CD4-positive, alpha-beta T cell treated with Interferon alpha-2 for 1 hour (primary cell): ENCODE results near the gene GLOD5.

Experiments used
- DNase-seq, 2 donors: peaks; one replicate each; pipeline ENCODE4 v3.0.0-alpha.2; 2020 to 2022

Gene GLOD5

GRCh38 chrX:48769230-48769629 lies 7.7 kb downstream of the GLOD5 start:
- no peak for DNase-seq

GRCh38 chrX:48770296-48770695 lies 8.7 kb downstream of the GLOD5 start:
- no peak for DNase-seq

- DNase-seq: no peak
Measured at GRCh38 chrX:48772602-48773001, 11.1 kb downstream of the GLOD5 start.

GRCh38 chrX:48776818-48777439 lies 15.4 kb downstream of the GLOD5 start:
- no peak for DNase-seq

GRCh38 chrX:48779399-48779798 lies 17.9 kb downstream of the GLOD5 start:
- no peak for DNase-seq

GRCh38 chrX:48781705-48782104 lies 20.2 kb downstream of the GLOD5 start:
- DNase-seq: no peak

GRCh38 chrX:48782216-48782615 lies 20.7 kb downstream of the GLOD5 start:
- DNase-seq: no peak

GRCh38 chrX:48782795-48783194 lies 21.2 kb downstream of the GLOD5 start:
- no peak for DNase-seq

- no peak for DNase-seq
Measured at GRCh38 chrX:48784726-48785125, 23.2 kb downstream of the GLOD5 start.

- DNase-seq: no peak
Measured at GRCh38 chrX:48785186-48785539, 23.6 kb downstream of the GLOD5 start.

GRCh38 chrX:48785540-48786214 lies 24.1 kb downstream of the GLOD5 start:
- DNase-seq: no peak

- DNase-seq: no peak
Measured at GRCh38 chrX:48786341-48786800, 24.8 kb downstream of the GLOD5 start, which contains the start of gene GATA1. Gene GATA1, plus strand, starts transcription at chrX:48786590. Its CDS starts 4,520 bp downstream, at chrX:48791110.

- DNase-seq: no peak
Measured at GRCh38 chrX:48786825-48787504, 25.4 kb downstream of the GLOD5 start.

- no peak for DNase-seq
Measured at GRCh38 chrX:48787505-48788443, 26.2 kb downstream of the GLOD5 start.

- peak; percentile 20 to 27 for DNase-seq
Measured at GRCh38 chrX:48789366-48790220, 28.0 kb downstream of the GLOD5 start.

- no peak for DNase-seq
Measured at GRCh38 chrX:48790477-48790876, 28.9 kb downstream of the GLOD5 start.

GRCh38 chrX:48791063-48791820 lies 29.7 kb downstream of the GLOD5 start:
- DNase-seq: no peak

- DNase-seq: no peak
Measured at GRCh38 chrX:48792219-48792618, 30.7 kb downstream of the GLOD5 start.

- no peak for DNase-seq
Measured at GRCh38 chrX:48793935-48794334, 32.4 kb downstream of the GLOD5 start.

GRCh38 chrX:48794340-48794910 lies 32.9 kb downstream of the GLOD5 start:
- DNase-seq: no peak
